Esophagus squamous epithelium (tissue), 4 donors: ENCODE measurements around the gene IPCEF1.

Experiments used
- POLR2A ChIP-seq, 4 donors: fragments of 450-650 bp; IDR thresholded peaks; one replicate each; pipeline ENCODE4 v1.6.1; 2017; ENCODE audit warnings: antibody characterized with exemption in 4 of 4, mild to moderate bottlenecking in 4 of 4, moderate library complexity in 3 of 4
- TF ChIP-seq, protein P1 (sequence below), 6 experiments: fragments of 450-650 bp in 4 of 6; fragments of 200-600 bp in 2 of 6; sonication (generic) in 2 of 6; IDR thresholded peaks; one replicate each; pipeline ENCODE4 v1.5.1; 2016 to 2019; ENCODE audit warnings: antibody characterized with exemption in 6 of 6, mild to moderate bottlenecking in 4 of 6, moderate library complexity in 4 of 6

DNA sequence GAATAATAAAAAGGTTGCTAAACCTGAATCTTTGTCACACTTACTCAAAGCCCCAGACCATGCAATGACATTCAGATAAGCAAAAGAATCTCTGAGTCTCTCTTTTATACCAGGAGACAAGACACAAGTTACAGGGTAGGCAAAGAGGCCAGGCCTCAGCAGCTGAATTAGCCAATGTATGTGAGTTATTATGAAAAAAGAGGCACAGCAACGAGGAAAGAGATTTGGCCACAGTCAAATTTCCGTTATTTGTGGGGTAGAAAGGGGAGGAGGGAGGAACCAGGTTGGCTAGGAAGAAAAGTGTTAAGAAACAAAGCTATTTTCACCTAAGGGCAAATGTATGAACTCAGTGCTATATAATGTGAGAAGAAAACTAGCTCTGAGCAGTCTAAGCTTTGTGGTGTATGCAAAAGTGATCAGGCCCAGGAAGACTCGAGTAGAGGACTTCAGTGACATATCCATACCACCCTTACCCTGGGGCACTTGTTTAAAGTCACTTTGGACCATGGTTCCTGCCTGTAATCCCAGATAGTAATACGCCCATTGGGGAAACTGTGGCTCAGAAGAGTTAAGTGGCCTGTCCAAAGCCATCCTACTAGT is 19.1 kb downstream of the IPCEF1 start:
- TF ChIP-seq, protein P1, sequence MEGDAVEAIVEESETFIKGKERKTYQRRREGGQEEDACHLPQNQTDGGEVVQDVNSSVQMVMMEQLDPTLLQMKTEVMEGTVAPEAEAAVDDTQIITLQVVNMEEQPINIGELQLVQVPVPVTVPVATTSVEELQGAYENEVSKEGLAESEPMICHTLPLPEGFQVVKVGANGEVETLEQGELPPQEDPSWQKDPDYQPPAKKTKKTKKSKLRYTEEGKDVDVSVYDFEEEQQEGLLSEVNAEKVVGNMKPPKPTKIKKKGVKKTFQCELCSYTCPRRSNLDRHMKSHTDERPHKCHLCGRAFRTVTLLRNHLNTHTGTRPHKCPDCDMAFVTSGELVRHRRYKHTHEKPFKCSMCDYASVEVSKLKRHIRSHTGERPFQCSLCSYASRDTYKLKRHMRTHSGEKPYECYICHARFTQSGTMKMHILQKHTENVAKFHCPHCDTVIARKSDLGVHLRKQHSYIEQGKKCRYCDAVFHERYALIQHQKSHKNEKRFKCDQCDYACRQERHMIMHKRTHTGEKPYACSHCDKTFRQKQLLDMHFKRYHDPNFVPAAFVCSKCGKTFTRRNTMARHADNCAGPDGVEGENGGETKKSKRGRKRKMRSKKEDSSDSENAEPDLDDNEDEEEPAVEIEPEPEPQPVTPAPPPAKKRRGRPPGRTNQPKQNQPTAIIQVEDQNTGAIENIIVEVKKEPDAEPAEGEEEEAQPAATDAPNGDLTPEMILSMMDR (IDR thresholded peaks at IDR 0.05) = no peak
- TF ChIP-seq POLR2A (IDR thresholded peaks at IDR 0.05) = no peak
